Activated CD8-positive, alpha-beta memory T cell treated with anti-CD3 and anti-CD28 coated beads for 36 hours (primary cell): ENCODE results near the gene CAST. TPM values are rescaled to one million over a fixed set of nuclear protein-coding genes. Genes with fewer than 3 reads are reported as not detected.

Experiments
- CTCF ChIA-PET: fragments of 350-600 bp; sonication (Branson Sonifier 250); formaldehyde crosslinking; loops from one replicate; lab custom pipeline; 2021; ENCODE audit warnings: antibody characterized with exemption; lab: Charles Lee
- POLR2A ChIA-PET: fragments of 350-600 bp; sonication (Branson Sonifier 250); formaldehyde crosslinking; loops from one replicate; lab custom pipeline; 2021; ENCODE audit warnings: antibody characterized with exemption; lab: Charles Lee
- total RNA-seq, 2 experiments: library from RNA; stranded (reverse); gene quantifications; one replicate each; pipeline ENCODE4 v1.2.3, GENCODE V29; 2021

Gene CAST
- total RNA-seq, 2 experiments from 2014 or later, result 131 to 133 TPM

- ChIA-PET POLR2A (interaction anchor here (0.6 to 1.0 kb wide), 2 partner anchors 50 to 138 kb away, joined by 3 to 5 read pairs; no protein-coding TSS in a partner anchor), CTCF (interaction anchor here (0.6 to 1.9 kb wide), 13 partner anchors 10 to 403 kb away, joined by 3 to 6 read pairs (median 4); no protein-coding TSS in a partner anchor)
Observed at GRCh38 chr5:96752341-96753016, 90.3 kb downstream of the CAST start.

GRCh38 chr5:96753017-96753397, 90.8 kb downstream of the CAST start:
- ChIA-PET CTCF (interaction anchor here (0.9 to 1.9 kb wide), 10 partner anchors 9 to 395 kb away, joined by 3 to 6 read pairs (median 4); no protein-coding TSS in a partner anchor), POLR2A (interaction anchor here (0.6 to 1.0 kb wide), 2 partner anchors 51 to 139 kb away, joined by 3 to 5 read pairs; no protein-coding TSS in a partner anchor)

DNA sequence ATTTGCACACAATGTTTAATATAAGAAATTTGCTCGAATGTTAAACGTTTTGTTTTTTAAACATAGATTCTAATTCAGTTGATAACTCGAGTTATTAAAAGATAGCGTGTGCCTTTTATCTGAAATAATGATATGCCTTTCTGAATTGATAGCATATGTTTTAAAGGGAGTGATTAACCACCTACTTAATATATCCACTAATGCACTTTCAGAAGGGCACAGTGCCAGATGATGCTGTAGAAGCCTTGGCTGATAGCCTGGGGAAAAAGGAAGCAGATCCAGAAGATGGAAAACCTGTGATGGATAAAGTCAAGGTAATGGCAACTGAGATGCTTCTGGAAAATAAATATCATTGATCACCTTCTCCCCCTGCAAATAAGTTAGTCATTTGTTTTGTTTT, 91.7 kb downstream of the CAST start:
- CTCF ChIA-PET, result interaction anchor here (1.3 kb wide), 1 partner anchor 25 kb away, joined by 3 read pairs; no protein-coding TSS in a partner anchor
- POLR2A ChIA-PET, result no interaction called here

- CTCF ChIA-PET, result no interaction called here
- POLR2A ChIA-PET, result no interaction called here
Observed at GRCh38 chr5:96755851-96756250, 93.7 kb downstream of the CAST start.

DNA sequence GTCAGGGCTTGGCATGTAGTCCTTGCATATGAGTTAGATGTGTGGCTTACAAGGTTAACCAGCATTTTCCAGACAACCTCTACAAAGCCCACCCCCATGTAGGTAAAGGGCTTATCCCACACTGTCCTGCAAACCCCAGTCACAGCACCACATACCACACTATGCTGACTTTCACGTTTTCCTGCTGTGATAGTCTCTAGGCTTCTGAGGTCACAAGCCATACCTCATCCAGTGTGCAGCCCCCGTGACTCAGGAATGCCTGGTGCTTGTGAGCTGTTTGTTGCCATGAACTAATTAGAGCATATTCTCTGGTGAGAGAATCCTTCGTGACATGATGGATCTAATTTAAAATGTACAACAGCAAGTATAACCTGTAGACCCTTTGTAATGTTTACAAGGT, 94.8 kb downstream of the CAST start:
- CTCF ChIA-PET, result interaction anchor here (1.5 kb wide), 1 partner anchor 48 kb away, joined by 3 read pairs; no protein-coding TSS in a partner anchor
- POLR2A ChIA-PET, result no interaction called here

GRCh38 chr5:96758621-96759020, 96.4 kb downstream of the CAST start:
- CTCF ChIA-PET, result no interaction called here
- POLR2A ChIA-PET, result no interaction called here

GRCh38 chr5:96761618-96762017, 99.4 kb downstream of the CAST start:
- POLR2A ChIA-PET, result no interaction called here
- CTCF ChIA-PET, result interaction anchor here (1.7 kb wide), 1 partner anchor 9 kb away, joined by 6 read pairs; no protein-coding TSS in a partner anchor

- ChIA-PET POLR2A (no interaction called here), CTCF (interaction anchor here (1.7 kb wide), 1 partner anchor 10 kb away, joined by 6 read pairs; no protein-coding TSS in a partner anchor)
Observed at GRCh38 chr5:96763026-96763425, 100.8 kb downstream of the CAST start.

DNA sequence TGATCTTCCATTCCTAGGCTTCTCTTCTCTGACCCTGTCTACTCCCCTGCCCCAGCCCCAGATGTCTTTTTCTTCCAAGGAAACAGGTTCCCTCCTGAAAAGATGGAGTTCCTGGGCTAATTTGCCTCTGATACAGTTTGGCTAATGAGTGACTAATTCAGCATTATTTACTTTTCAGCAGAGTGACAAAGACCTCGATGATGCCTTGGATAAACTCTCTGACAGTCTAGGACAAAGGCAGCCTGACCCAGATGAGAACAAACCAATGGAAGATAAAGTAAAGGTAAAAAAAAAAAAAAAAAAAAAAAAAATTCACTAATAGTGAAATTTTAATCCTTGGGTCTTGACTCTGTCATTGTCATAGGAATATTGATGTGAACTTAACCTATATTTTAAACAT, 102.9 kb downstream of the CAST start:
- CTCF ChIA-PET, result no interaction called here
- POLR2A ChIA-PET, result no interaction called here

- ChIA-PET CTCF (interaction anchor here (1.0 kb wide), 1 partner anchor 39 kb away, joined by 3 read pairs; the partner anchor contains the start of gene ERAP1), POLR2A (no interaction called here)
Observed at GRCh38 chr5:96768708-96769251, 106.6 kb downstream of the CAST start.

DNA sequence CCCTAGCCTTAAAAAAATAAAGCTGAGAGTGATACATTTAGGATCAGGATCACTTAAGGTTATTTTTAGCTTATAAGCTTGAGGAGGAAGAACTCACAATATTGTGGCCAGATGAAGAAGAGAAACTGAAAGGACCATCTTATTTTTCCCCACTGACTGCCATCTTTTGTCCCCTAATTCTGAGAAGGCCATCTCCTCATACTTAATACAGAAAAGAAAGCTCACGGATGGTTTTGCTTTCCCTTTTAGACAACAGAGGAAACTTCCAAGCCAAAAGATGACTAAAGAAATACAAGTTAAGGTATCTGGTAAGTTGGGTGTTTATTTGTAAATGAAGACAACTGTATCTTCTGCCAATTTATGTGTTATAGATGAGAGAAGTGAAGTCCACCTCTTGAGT, 109.2 kb downstream of the CAST start:
- ChIA-PET POLR2A (no interaction called here), CTCF (interaction anchor here (1.0 kb wide), 1 partner anchor 19 kb away, joined by 3 read pairs; no protein-coding TSS in a partner anchor)

GRCh38 chr5:96772111-96772510, 109.9 kb downstream of the CAST start:
- POLR2A ChIA-PET, result no interaction called here
- CTCF ChIA-PET, result interaction anchor here (1.0 kb wide), 1 partner anchor 20 kb away, joined by 3 read pairs; no protein-coding TSS in a partner anchor

DNA sequence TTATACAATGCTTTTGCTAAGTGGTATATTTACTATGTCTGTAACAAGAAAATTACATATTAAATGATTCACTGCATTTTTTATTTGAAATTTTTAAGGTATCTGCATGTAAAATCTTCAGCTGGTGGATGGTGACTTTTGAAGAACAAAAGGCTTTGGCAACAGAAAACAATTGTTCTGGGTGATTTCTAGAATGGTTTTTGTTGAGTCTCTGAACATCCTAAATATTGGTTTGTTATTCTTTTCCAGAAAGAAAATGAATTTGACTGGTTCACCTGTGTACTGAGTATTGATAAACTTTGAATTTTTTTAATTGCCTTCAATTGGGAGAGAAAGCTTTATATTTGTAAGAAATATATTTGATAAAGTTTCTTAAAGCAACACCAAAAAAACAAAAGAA, 110.4 kb downstream of the CAST start:
- ChIA-PET POLR2A (no interaction called here), CTCF (no interaction called here)

- CTCF ChIA-PET, result no interaction called here
- POLR2A ChIA-PET, result no interaction called here
Observed at GRCh38 chr5:96775050-96775449, 112.9 kb downstream of the CAST start.

- ChIA-PET POLR2A (no interaction called here), CTCF (no interaction called here)
Observed at GRCh38 chr5:96775689-96776088, 113.5 kb downstream of the CAST start.

DNA sequence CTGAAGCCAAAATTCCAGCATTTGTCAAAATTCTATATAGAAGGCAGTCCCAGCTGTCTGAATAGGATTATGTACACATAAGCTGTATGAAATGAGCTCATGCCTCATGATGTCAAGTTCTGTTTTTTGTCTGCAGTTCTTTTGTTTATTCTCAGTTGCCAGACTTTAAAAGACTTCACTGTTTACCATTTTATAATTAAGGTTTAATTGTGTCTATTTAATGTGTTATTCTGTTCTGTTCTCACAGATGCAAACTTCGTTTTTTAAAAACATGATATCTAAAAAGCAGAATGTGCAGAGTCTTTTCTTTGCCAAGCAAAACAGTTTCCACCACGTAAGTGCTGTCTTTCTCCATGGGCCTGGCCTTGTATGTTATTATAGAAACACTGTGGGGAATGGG, 114.4 kb downstream of the CAST start:
- ChIA-PET CTCF (no interaction called here), POLR2A (no interaction called here)

GRCh38 chr5:96778409-96778808, 116.2 kb downstream of the CAST start:
- ChIA-PET CTCF (no interaction called here), POLR2A (no interaction called here)

GRCh38 chr5:96780626-96781025, 118.5 kb downstream of the CAST start:
- POLR2A ChIA-PET, result no interaction called here
- CTCF ChIA-PET, result no interaction called here

DNA sequence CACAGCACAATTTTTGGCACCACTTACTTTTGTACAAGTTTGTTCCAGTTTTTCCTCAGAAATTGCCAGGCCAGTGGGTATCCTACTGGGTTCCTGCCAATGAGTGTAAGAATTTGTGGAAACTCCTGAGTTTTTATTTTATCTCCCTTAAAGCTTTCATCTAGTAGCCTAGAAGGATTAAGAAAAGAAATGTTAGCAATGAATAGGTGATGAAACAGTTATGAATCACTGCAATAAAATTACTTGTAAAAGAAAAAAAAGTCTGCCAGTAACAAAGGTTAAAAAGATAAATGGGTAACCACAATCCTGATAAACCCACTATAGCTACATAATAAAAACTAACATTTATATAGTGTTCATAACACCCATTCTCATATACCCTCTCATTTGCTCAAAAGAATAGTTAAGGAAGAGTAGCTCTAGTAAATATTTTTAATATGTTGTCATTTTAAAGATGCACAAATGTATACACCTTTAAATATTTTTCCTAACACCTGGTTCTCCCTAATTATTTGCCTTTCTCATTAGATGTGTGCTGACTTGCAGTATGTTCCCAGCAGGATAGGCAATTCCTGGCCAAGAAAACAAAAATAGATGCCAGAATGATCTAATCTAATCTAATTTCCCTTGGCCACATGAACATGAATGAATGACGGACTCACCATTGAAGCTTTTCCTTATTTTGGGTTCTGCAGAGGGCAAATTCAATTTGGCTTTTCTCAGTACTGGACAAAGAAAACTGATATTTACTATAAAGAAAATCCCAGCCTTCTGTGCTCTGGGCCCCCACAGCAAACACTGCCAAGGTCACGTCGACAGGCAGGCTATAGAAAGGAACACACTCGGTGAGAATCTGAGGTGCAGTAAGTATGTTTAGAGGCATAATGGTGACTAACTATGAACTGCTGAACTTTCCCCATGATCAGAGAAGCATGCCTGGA, 119.1 kb downstream of the CAST start:
- ChIA-PET POLR2A (no interaction called here), CTCF (no interaction called here)
